Fibroblast of skin of abdomen (primary cell): ENCODE measurements around the gene PRXL2C.
A peak's percentile ranks its signal among the peaks of the same experiment; 100 is the strongest.

ENCODE experiments used
- DNase-seq: peaks from one replicate; pipeline ENCODE4 v3.0.0-alpha.2; 2013

Gene PRXL2C

GRCh38 chr9:96612105-96612965, 42.8 kb downstream of the PRXL2C start:
- DNase-seq = peak; percentile 77

GRCh38 chr9:96611302-96611701, 43.8 kb downstream of the PRXL2C start:
- DNase-seq = no peak

GRCh38 chr9:96609732-96610131, 45.4 kb downstream of the PRXL2C start:
- no peak for DNase-seq

DNA sequence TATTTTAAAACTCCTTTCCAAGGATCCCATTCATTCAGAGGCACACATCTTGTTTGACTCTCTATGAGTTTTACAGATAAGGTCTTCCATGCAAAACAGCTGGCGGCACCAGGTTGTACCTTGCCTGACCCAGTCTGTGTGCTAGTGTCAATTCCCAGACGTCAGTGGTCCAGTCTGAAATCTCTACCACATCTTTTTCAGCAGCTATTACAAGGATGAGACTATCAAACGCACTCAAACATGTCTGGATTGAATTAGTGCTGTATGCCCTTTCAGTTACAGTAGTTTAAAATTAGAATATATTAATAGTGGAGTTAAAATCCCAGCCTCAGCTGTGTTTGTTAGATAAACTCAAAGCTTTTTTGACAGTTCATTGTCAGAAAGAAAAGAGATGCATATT, 47.1 kb downstream of the PRXL2C start:
- DNase-seq = no peak

- DNase-seq = no peak
These were observed 49.8 kb downstream of the PRXL2C start for GRCh38 chr9:96605328-96605727.

DNA sequence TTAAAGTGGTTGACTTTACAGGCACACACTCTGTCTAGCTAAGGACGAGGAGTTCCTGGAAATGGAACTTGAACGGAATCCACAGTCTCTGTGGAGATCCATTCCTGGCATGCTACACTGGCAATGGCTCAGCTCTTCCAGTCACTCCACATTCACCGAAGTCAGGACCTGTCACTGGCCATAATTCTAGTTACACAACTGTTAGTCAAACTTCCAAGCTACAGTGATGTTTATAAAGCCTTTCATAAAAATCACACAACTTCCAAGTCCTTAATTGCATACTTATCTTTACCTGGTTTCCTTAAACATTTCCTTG, 51.2 kb downstream of the PRXL2C start:
- DNase-seq = no peak

DNA sequence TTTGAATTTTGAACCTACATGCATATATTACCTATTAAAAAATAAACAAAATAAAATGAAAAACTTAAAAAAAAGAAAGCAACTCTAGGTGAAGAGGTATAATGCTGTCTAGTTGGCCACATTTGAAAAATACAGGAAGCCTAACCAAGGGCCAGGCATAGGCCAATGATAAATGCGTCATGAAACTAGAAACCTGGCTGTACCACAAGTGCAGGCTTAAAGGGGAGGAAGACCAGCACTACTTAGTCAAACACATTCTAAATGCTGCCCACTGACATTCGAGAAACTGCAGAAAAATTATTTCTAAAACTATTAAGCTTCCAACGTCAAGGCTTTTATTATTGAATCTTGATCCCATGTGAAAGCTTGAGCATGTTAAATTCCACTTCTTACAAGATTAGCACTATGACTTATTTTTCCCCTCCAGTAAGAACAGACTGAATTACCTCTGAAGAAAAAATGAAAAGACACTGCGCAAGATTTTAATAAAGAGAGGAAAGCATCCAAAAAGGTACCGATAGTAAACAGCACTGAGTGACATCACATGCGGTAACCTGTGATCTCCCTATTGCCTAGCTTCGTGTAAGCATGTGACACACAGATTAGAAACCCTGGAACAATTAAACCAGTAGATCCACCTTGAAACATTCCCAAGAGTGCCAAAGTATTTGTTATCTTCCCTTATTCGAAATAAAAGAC, 51.7 kb downstream of the PRXL2C start:
- DNase-seq = no peak

- DNase-seq = peak; percentile 33
These were observed 55.8 kb downstream of the PRXL2C start for GRCh38 chr9:96599298-96599697.

DNA sequence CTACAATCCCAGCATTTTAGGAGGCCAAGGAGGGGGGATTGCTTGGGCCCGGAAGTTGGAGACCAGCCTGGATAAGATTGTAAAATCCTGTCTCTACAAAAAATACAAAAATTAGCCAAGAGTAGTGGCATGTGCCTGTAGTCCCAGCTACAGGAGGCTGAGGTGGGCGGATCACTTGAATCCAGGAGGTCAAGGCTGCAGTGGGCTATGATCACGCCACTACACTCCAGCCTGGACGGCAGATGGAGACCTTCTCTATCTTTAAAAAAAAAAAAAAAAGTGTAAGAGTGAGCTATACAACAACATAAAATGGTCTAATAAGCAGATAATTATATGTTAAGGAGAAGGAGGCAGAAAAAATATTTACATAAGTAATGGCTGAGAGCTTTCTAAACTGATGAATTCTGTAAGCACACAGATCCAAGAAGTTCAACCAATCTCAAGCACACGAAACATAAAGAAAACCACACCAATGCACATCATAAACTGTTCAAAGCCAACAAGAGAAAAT, 58.5 kb downstream of the PRXL2C start:
- no peak for DNase-seq
